ENCODE measurements around the gene MYZAP.
A peak's percentile ranks its signal among the peaks of the same experiment; 100 is the strongest.

The MYZAP gene

GRCh38 chr15:57563416-57563815 is 28.3 kb upstream of the MYZAP start:
- DNase-seq (ENCODE audit: low read depth), result no peak

GRCh38 chr15:57565311-57565710 is 26.4 kb upstream of the MYZAP start:
- no peak for DNase-seq (ENCODE audit: low read depth)

GRCh38 chr15:57566834-57567233 is 24.9 kb upstream of the MYZAP start:
- DNase-seq (ENCODE audit: low read depth), result peak; percentile 14

- no peak for DNase-seq (ENCODE audit: low read depth)
These were observed 23.8 kb upstream of the MYZAP start for GRCh38 chr15:57567891-57568290.

GRCh38 chr15:57568299-57568698 is 23.4 kb upstream of the MYZAP start:
- DNase-seq (ENCODE audit: low read depth), result no peak

GRCh38 chr15:57570340-57570739 is 21.4 kb upstream of the MYZAP start:
- DNase-seq (ENCODE audit: low read depth), result no peak

- peak; percentile 30 for DNase-seq (ENCODE audit: low read depth)
These were observed 20.7 kb upstream of the MYZAP start for GRCh38 chr15:57570994-57571393.

GRCh38 chr15:57571725-57572124 is 20.0 kb upstream of the MYZAP start:
- DNase-seq (ENCODE audit: low read depth), result no peak

GRCh38 chr15:57572468-57572867 is 19.2 kb upstream of the MYZAP start:
- DNase-seq (ENCODE audit: low read depth), result peak; percentile 79

GRCh38 chr15:57573151-57573550 is 18.6 kb upstream of the MYZAP start:
- no peak for DNase-seq (ENCODE audit: low read depth)

GRCh38 chr15:57575363-57575762 is 16.3 kb upstream of the MYZAP start:
- no peak for DNase-seq (ENCODE audit: low read depth)

GRCh38 chr15:57578288-57578900 is 13.3 kb upstream of the MYZAP start:
- DNase-seq (ENCODE audit: low read depth), result no peak

- no peak for DNase-seq (ENCODE audit: low read depth)
These were observed 11.3 kb upstream of the MYZAP start for GRCh38 chr15:57580428-57580827.

GRCh38 chr15:57580866-57581265 is 10.8 kb upstream of the MYZAP start:
- no peak for DNase-seq (ENCODE audit: low read depth)

GRCh38 chr15:57582090-57582489 is 9.6 kb upstream of the MYZAP start:
- DNase-seq (ENCODE audit: low read depth), result no peak

- no peak for DNase-seq (ENCODE audit: low read depth)
These were observed 8.4 kb upstream of the MYZAP start for GRCh38 chr15:57583282-57583681.

GRCh38 chr15:57583720-57584119 is 8.0 kb upstream of the MYZAP start:
- DNase-seq (ENCODE audit: low read depth), result no peak

GRCh38 chr15:57586661-57587424 is 4.9 kb upstream of the MYZAP start:
- no peak for DNase-seq (ENCODE audit: low read depth)

GRCh38 chr15:57589281-57589680 is 2.4 kb upstream of the MYZAP start:
- no peak for DNase-seq (ENCODE audit: low read depth)

- no peak for DNase-seq (ENCODE audit: low read depth)
These were observed 1.9 kb upstream of the MYZAP start for GRCh38 chr15:57589754-57590153.

GRCh38 chr15:57591237-57591821 is 375 bp upstream of the MYZAP start:
- no peak for DNase-seq (ENCODE audit: low read depth)

GRCh38 chr15:57592426-57592825 is 722 bp downstream of the MYZAP start:
- DNase-seq (ENCODE audit: low read depth), result no peak

- DNase-seq (ENCODE audit: low read depth), result no peak
These were observed 1.2 kb downstream of the MYZAP start for GRCh38 chr15:57592836-57593420.
